Sigmoid colon (tissue), 7 donors: ENCODE results near the gene ADORA2A. TPM values are rescaled to one million over a fixed set of nuclear protein-coding genes. Genes with fewer than 3 reads are reported as not detected.

Experiments used
- DNase-seq: peaks from one replicate; pipeline ENCODE4 v3.0.0-alpha.2; 2019
- H3K27ac ChIP-seq, 4 donors: fragments of 200-600 bp; sonication (generic); one replicate each; pipeline ENCODE4 v1.5.1; 2016 to 2019; ENCODE audit warnings: mild to moderate bottlenecking in 1 of 4
- H3K27me3 ChIP-seq, 3 donors: fragments of 200-600 bp; sonication (generic); one replicate each; pipeline ENCODE4 v1.5.1; 2019; ENCODE audit warnings: mild to moderate bottlenecking in 1 of 3
- H3K36me3 ChIP-seq, 4 donors: fragments of 200-600 bp; sonication (generic); one replicate each; pipeline ENCODE4 v1.5.1; 2016 to 2019
- H3K4me1 ChIP-seq, 4 donors: fragments of 200-600 bp; sonication (generic); one replicate each; pipeline ENCODE4 v1.5.1; 2017 to 2019
- H3K4me3 ChIP-seq, 4 donors: fragments of 200-600 bp; sonication (generic); one replicate each; pipeline ENCODE4 v1.5.1; 2017 to 2019; ENCODE audit warnings: mild to moderate bottlenecking in 2 of 4, moderate library complexity in 1 of 4
- H3K9me3 ChIP-seq, 4 donors: fragments of 200-600 bp in 3 of 4; sonication (generic) in 3 of 4; one replicate each; pipeline versions ENCODE4 v1.5.1 to v1.6.1; 2013 to 2019
- EP300 ChIP-seq, 4 donors: sonication (generic); formaldehyde crosslinking; IDR thresholded peaks; one replicate each; pipeline ENCODE4 v1.6.1; 2017; ENCODE audit warnings: antibody characterized with exemption in 4 of 4
- POLR2A ChIP-seq, 2 donors: fragments of 450-650 bp; IDR thresholded peaks; one replicate each; pipeline ENCODE4 v1.6.1; 2016; ENCODE audit warnings: antibody characterized with exemption in 2 of 2, mild to moderate bottlenecking in 2 of 2, moderate library complexity in 2 of 2
- POLR2AphosphoS5 ChIP-seq, 4 donors: sonication (generic); formaldehyde crosslinking; IDR thresholded peaks; one replicate each; pipeline ENCODE4 v1.6.1; 2017; ENCODE audit warnings: antibody characterized with exemption in 4 of 4
- WGBS, 2 donors: extraction: QIAGEN DNeasy Blood & Tissue Kit; methylation state at CpG; one replicate each; pipeline ENCODE4 v1.1.7; 2013; 5-methylcytosine and 5-hydroxymethylcytosine counted together
- intact Hi-C: fragments of 100-400 bp; cut with DNase I; formaldehyde crosslinking; loops from one replicate; pipeline ENCODE4 v1.15.1; 2023
- polyA plus RNA-seq, 3 donors: library from polyadenylated mRNA; stranded (reverse); fragments of 200-250 nt; gene quantifications; one replicate each; pipeline ENCODE4 v1.2.3, GENCODE V29; 2013
- total RNA-seq, 4 donors: library from RNA; depleted of rRNA; stranded (reverse); fragments of >200 nt; gene quantifications; one replicate each; pipeline ENCODE4 v1.1.0, GENCODE V29; 2016
- TF ChIP-seq, protein P1 (sequence below), 4 experiments: fragments of 450-650 bp in 3 of 4; fragments of 200-600 bp in 1 of 4; IDR thresholded peaks; one replicate each; pipeline ENCODE4 v1.5.1; 2016 to 2019; ENCODE audit warnings: antibody characterized with exemption in 4 of 4, mild to moderate bottlenecking in 3 of 4, moderate library complexity in 2 of 4
- donor health status: healthy with polysubstance abuse.
- donor health status: Bipolar disorder and iron deficiency.
- donor health status: healthy.

ADORA2A gene
- total and polyA plus RNA-seq, 7 donors: 1.2 to 9.3 (median 3.0) TPM

DNA sequence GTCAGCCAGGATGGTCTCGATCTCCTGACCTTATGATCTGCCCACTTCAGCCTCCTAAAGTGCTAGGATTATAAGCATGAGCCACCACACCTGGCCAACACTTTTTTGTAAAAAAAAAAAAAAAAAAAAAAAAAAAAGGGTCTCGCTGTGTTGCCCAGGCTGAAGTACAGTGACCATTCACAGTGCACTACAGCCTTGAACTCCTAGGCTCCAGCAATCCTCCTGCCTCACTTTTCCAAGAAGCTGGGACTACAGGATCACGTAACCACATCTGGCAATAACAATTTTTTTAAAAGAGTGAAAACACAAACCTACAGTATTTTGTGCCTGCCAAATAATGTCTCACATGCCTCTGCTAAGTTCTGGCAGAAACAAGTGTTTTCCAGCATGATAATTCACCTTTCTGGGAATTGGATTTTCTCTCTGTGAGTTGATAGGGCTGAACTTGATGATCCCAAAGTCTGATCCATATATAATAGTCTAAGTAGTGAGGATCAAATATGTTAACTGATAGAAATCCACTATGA lies 30.6 kb downstream of the ADORA2A start:
- H3K4me1 ChIP-seq: no peaks in the 10 kb centered on the region

DNA sequence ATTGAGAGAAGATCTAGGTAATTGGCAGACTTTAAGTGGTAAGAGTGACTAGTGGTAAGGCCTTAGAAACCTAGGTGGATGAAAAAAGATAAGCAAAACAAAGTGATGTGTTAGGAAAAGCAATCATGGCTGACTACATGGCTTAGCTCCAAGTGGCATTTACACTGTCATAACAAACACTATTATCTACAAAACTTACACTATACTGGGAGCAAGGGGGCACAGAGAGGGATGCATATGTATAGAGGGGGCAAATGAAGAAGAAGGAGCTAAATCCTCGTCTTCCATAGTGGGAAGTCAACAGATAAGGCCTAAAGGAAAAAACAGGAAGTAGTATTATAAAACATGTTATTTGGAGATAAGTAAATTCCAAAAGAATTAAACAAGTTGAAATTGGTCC lies 32.5 kb downstream of the ADORA2A start:
- Histone ChIP-seq H3K4me3 (no peak overlapping the region), H3K36me3 (no peaks in the 10 kb centered on the region), H3K27ac (no peak overlapping the region), H3K4me1 (no peaks in the 10 kb centered on the region), H3K27me3 (no peaks in the 10 kb centered on the region), H3K9me3 (no peaks in the 10 kb centered on the region)
- TF ChIP-seq EP300 (IDR thresholded peaks at IDR 0.05): no peak
- TF ChIP-seq POLR2A (IDR thresholded peaks at IDR 0.05): no peak
- TF ChIP-seq, protein P1, sequence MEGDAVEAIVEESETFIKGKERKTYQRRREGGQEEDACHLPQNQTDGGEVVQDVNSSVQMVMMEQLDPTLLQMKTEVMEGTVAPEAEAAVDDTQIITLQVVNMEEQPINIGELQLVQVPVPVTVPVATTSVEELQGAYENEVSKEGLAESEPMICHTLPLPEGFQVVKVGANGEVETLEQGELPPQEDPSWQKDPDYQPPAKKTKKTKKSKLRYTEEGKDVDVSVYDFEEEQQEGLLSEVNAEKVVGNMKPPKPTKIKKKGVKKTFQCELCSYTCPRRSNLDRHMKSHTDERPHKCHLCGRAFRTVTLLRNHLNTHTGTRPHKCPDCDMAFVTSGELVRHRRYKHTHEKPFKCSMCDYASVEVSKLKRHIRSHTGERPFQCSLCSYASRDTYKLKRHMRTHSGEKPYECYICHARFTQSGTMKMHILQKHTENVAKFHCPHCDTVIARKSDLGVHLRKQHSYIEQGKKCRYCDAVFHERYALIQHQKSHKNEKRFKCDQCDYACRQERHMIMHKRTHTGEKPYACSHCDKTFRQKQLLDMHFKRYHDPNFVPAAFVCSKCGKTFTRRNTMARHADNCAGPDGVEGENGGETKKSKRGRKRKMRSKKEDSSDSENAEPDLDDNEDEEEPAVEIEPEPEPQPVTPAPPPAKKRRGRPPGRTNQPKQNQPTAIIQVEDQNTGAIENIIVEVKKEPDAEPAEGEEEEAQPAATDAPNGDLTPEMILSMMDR (IDR thresholded peaks at IDR 0.05): no peak
- no peak for TF ChIP-seq POLR2AphosphoS5 (IDR thresholded peaks at IDR 0.05)
- WGBS, 2 donors: 69 to 87% methylated on average over 1 of the region's 1 CpG
- intact Hi-C loops: no loop called here
- no peak for DNase-seq

More for the DNA sequence above, 30.6 kb downstream of the ADORA2A start:
- 97 to 98% methylated on average over 3 of the region's 3 CpGs for WGBS, 2 donors
- DNase-seq: no peak
- TF ChIP-seq, protein P1 (IDR thresholded peaks at IDR 0.05): no peak
- TF ChIP-seq POLR2A (IDR thresholded peaks at IDR 0.05) (no peak), EP300 (IDR thresholded peaks at IDR 0.05) (no peak), POLR2AphosphoS5 (IDR thresholded peaks at IDR 0.05) (no peak)
- intact Hi-C loops: no loop called here
- Histone ChIP-seq H3K9me3 (no peaks in the 10 kb centered on the region), H3K27ac (no peak overlapping the region), H3K27me3 (no peaks in the 10 kb centered on the region), H3K36me3 (no peaks in the 10 kb centered on the region), H3K4me3 (no peak overlapping the region)

DNA sequence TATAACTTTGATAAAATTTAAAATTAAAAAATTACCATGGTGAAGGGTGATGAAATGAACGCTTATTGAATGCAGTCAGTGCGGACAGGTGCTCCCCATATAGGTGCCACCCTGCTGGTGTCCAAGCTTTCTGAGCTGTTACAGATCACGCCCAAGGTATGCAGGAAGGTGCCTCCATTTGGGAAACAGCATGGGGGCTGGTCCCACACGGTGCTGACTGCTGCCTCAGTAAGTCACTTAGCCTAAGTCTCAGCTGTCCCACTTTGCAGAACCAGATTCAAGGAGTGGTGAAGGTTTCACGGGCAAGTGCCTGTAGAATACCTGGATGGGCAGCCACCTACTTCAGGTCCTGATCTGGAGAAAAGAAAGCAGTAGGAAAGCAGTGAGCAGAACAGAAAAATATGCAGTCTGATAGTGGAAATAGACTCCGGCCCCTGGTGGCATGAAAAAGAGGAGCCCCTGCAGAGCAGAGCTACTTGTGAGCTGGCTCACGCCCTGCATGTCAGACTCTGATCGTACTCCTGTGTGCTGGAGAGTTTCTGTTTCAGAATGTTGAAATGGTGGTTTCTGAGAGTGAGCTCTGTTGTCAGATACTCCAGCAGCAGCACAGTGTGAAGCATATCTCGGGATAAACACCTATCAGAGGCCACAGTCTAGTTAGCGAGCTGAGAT lies 33.2 kb downstream of the ADORA2A start:
- no peaks in the 10 kb centered on the region for H3K4me1 ChIP-seq
- no peak for TF ChIP-seq POLR2AphosphoS5 (IDR thresholded peaks at IDR 0.05)
- TF ChIP-seq EP300 (IDR thresholded peaks at IDR 0.05): no peak
- TF ChIP-seq, protein P1 (IDR thresholded peaks at IDR 0.05): no peak
- TF ChIP-seq POLR2A (IDR thresholded peaks at IDR 0.05): no peak
- intact Hi-C loops: no loop called here
- 72 to 78% methylated on average over 10 of the region's 10 CpGs for WGBS, 2 donors
- DNase-seq: no peak
- H3K27me3 ChIP-seq: no peaks in the 10 kb centered on the region
- H3K36me3 ChIP-seq: no peaks in the 10 kb centered on the region
- no peak overlapping the region for H3K4me3 ChIP-seq
- no peaks in the 10 kb centered on the region for H3K9me3 ChIP-seq
- H3K27ac ChIP-seq: no peak overlapping the region

DNA sequence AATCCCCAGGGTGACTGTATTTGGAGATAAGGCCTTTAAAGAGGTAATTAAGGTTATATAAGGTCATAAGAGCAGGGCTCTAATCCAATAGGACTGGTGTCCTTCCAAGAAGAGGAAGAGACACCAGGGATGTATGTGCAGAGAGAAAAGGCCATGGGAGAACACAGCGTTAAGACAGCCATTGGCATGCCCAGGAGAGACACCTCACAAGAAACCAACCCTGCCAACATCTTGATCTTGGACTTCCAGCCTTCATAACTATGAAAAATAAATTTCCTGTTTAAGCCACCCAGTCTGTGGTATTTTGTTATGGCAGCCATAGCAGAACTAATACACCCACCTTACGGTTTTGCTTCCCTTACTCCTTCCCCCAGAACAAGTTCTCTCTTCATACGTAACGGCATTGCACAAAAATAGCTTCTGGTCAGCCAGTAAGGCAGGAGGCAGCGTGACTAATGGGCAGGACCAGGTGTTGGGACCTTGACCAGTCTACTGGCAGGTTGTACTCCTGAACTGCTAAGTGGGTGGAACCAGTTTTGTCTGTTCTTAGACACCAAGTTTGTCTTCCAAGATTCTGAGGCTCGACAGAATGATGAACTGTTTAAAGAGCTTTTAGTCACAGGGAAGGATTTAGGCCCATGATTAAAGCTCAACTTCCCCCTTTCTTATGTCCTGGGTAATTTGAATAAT lies 35.8 kb downstream of the ADORA2A start:
- DNase-seq: no peak
- TF ChIP-seq EP300 (IDR thresholded peaks at IDR 0.05) (no peak), POLR2A (IDR thresholded peaks at IDR 0.05) (no peak), POLR2AphosphoS5 (IDR thresholded peaks at IDR 0.05) (no peak)
- TF ChIP-seq, protein P1 (IDR thresholded peaks at IDR 0.05): no peak
- intact Hi-C loops: no loop called here
- H3K27ac ChIP-seq: no peak overlapping the region
- no peak overlapping the region for H3K4me3 ChIP-seq
- H3K4me1 ChIP-seq: peaks cover 0 to 18% (median 15%) of the 10 kb centered on the region in 4 donors
- H3K36me3 ChIP-seq: no peaks in the 10 kb centered on the region
- H3K9me3 ChIP-seq: no peaks in the 10 kb centered on the region
- 75 to 87% methylated on average over 6 of the region's 6 CpGs for WGBS, 2 donors
- no peaks in the 10 kb centered on the region for H3K27me3 ChIP-seq
